ENCODE measurements around the gene PACSIN1.

PACSIN1 gene

GRCh38 chr6:34514593-34515472 is 49.0 kb downstream of the PACSIN1 start:
- DNase-seq (ENCODE audit: low read depth): no peak

DNA sequence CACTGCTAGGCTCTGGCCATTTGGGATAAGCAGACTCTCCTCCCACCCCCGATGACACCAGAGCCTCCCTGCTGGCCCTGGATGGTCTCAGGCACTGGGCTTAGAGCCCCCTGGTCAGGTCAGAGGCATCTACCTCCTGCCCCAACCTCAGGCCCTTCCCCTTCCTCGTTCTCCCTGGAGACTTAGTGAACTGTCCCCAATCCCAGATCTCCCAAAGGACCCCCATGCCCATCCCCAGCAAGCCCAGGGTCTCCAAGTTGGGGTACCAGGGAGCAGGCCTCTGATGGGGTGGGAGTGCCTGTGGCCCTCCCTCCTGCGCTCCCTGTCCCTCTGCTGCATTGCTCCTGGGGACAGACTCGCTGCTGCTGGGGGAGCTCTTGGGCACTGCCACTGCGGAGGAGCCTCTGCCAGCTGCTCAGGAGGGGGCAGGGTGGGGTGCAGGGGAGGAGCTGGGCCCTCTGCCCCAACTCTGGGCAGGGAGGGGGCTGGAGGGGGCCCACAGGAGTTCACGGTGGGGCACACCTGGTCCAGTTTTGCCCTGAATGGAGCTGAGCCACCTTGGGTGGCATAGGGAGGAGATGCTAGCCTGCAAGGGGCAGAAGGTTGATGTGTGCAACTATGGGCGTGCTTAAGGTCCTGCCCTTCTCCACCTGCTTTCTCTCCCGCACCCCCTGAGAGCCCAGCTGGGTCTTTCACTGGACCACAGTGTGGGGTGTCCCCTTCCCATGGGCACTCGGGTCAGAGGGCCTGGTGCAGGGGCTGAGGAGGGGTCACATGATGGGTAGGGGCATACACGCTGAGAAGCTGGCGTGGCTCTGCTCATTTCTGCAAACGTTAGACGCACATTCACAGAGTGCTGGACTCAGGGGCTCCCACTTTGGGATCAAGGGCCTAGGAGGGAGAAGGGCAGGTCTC is 49.9 kb downstream of the PACSIN1 start:
- DNase-seq (ENCODE audit: low read depth): no peak

DNA sequence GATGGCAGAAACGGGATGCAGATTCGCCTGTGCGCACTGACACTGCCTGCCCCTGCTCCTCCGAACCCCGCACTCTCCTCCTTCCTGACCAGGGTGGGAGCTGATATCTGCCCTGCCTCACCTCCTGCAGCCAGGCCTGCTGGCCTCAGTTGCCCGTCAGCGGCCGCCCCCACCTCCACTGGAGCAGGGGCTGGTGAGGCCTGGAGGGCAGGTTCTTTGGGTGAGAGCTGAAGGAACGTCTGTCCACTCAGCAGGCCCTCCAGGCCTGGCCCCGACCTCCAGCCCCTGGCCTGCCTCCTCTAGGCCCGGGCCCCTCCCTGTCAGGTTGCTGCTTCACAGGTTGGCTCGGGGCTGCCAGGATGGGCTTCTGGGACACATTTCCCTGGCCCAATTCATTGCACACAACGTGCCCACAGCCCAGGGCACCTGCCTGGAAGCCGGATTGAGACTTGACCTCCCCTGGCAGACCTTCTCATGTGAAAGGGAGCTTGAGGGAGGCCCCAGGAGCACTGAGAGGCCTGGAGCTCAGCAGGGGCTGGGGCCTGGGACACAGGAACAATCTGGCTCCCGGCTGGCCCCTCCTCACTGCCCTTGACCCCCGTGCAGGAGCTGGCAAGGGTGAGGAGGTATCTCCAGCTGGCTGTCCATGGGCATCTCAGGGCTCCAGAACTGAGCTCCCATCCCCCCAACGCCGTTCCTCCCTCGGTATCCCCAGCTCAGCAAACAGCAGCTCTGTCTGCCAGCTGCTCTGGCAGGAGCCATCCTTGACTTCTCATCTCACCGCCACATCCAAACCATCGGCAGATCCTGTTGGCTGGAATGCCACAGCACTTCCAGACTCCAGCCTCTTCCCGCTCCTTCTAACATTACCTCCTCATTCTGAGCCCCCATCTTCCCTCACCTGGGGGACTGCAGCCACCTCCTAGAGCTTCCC is 50.8 kb downstream of the PACSIN1 start:
- DNase-seq (ENCODE audit: low read depth): no peak

- no peak for DNase-seq (ENCODE audit: low read depth)
Measured at GRCh38 chr6:34517461-34517881, 51.6 kb downstream of the PACSIN1 start.

- DNase-seq (ENCODE audit: low read depth): no peak
Measured at GRCh38 chr6:34517966-34518365, 52.1 kb downstream of the PACSIN1 start.

DNA sequence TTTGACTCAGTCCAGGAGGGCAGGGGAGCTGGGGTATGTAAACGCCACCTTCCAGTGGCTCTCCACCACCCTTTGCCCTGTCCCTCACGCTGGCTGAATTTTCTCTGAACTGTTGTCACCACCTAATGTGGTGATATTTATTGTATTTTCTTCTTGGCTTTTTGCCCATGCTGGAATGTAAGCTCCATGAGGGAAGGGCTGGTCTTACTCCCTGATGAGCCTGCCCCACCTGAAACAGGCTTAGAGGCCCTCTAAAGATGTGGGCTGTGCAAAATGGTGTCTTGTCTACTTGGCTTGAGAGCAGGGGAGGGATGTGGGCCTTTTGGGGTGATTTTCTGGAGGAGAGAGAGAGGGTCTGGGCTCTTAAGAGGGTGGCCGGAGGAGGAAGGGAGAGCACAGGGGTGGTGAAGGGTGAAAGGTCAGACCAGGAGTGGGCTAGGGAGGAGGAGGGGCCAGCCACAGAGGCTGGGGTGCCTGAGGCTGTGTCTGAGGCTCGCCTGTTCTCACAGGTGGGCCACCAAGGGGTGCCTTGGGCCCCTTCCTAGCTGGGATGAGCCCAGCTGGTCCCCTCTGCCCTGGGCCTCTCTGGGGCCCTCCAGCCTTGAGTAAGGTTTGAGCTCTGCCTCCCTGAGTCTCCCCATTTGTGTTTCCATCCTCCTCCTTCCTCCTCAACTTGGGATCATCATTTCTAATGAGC is 52.9 kb downstream of the PACSIN1 start:
- no peak for DNase-seq (ENCODE audit: low read depth)

- no peak for DNase-seq (ENCODE audit: low read depth)
Measured at GRCh38 chr6:34519971-34520644, 54.2 kb downstream of the PACSIN1 start.

GRCh38 chr6:34520645-34521462 is 55.0 kb downstream of the PACSIN1 start:
- DNase-seq (ENCODE audit: low read depth): no peak

DNA sequence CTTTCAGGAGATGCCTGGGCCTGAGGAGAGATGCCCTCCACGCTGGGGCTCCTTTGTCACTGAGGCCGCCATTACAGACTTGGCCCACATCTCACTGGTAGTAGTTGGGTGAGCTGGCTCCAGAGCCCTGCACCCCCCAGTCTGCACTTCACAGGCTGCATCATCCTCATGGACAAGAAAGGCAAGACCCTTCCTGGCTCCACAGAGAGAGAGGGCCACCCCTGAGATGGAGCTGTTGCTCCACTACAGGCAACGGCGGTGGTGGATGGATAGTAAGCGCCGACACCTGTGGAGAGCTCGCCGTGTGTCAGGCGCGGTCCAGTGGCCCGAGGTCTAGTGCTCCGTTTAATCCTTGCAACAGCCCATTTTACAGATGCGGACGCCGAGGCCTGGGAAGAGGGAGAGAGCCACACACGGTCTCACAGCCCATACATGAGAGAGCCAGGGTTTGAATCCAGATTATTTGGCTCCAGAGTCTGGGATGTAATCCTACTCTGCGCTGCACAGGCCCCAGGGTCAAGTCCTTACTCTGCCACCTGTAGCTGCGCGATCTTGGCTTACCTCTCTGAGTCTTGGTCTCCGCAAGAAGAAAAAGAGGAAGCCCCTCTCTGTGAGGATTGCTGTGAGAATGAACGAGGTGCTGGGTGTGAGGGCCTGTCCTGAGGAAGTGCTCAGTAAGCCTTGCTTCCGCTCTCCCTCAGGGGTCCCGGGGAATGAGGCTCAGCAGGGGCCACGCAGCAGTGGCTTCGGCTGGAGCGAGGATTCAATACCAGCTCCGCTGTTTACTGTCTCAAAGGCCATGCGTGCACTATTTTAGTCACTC is 55.8 kb downstream of the PACSIN1 start:
- DNase-seq (ENCODE audit: low read depth): no peak

DNA sequence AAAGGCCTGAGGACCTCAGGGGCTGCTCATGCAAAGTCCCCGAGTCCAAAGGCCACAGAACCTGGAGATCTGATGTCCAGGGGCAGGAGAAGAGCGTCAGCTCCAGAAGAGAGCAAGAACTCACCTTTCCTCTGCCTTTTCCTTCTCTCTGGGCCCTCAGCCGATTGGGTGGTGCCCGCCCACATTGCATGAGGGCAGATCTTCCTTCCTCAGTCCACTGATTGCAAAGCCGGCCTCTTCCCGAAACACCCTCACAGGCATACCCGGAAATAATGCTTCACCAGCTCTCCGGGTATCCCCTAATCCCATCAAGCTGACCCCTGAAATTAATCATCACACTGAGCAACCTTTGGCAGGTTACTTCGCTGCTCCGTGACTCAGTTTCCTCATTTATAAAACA is 56.9 kb downstream of the PACSIN1 start:
- no peak for DNase-seq (ENCODE audit: low read depth)

- DNase-seq (ENCODE audit: low read depth): no peak
Measured at GRCh38 chr6:34523441-34524206, 57.7 kb downstream of the PACSIN1 start.

DNA sequence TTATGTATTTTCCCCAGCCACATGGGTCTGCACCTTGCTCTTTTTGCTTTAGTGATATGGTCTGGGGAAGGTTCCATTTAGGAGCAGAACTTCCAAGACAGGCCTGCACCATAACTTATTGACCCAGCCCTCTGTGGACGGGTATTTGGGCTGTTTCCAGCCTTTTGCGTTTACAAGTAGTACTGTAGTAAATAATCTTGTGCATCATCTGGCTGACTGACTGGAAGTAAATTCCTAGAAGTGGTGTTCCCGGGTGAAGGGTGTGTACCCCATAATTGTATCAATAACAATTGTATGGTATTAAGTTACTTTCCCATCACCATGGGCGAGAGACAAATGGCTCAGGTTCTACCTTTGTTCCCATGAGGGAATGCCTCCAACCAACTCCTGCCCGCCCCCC is 58.6 kb downstream of the PACSIN1 start:
- DNase-seq (ENCODE audit: low read depth): no peak

DNA sequence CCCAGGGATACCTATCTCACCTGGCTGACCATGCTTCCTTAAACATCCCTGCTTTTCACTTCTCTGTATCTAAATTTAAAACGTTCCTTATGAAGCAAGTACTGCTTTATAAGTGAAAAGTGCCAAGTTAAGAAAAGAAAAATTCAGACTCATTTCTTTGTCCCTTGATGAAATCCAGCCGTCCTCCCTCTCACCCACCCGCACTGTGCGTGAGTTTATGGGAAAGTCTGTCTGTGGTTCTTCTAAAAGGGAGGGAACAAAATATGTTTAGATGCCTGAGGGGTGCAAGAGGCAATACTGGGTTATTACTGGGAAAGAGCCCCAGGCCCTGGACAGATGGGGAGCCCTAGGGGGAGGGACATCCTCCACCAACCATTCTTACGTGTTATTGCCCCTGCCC is 59.1 kb downstream of the PACSIN1 start:
- DNase-seq (ENCODE audit: low read depth): no peak

DNA sequence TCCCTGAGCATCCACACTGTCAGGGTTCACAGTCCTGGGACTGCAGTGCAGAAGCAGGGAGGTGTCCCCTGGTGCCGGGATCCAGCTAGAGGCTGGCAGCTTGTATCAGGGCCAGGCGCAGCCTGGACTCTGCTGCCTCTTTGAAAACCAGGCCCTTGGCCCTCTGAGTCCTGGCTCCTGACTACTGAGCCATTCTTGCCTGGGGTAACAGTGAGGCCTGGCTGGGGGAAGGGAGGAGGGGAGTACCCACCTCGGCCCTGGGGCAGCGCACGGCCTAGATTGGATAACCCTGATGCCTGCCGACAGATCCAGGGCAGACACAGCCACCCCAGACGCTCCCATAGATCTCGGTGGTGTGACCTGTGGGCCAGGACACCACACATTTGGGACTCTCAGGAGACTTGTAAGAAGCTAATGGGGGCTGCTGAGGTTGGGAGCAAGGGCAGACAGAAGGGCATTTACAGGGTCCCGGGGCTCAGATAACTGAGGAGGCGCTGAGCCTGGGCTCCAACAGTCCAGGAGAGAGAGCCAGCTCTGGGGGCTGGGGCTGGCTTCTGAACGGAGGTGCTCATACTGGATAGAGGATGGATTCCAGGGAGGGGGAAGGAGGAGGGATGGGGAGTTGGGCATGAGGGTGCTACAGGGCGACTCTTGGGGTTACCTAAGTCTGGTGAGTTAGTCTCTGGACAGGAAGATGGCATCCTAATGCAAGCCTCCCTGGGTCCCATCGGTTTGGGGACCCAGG is 59.7 kb downstream of the PACSIN1 start:
- DNase-seq (ENCODE audit: low read depth): no peak

DNA sequence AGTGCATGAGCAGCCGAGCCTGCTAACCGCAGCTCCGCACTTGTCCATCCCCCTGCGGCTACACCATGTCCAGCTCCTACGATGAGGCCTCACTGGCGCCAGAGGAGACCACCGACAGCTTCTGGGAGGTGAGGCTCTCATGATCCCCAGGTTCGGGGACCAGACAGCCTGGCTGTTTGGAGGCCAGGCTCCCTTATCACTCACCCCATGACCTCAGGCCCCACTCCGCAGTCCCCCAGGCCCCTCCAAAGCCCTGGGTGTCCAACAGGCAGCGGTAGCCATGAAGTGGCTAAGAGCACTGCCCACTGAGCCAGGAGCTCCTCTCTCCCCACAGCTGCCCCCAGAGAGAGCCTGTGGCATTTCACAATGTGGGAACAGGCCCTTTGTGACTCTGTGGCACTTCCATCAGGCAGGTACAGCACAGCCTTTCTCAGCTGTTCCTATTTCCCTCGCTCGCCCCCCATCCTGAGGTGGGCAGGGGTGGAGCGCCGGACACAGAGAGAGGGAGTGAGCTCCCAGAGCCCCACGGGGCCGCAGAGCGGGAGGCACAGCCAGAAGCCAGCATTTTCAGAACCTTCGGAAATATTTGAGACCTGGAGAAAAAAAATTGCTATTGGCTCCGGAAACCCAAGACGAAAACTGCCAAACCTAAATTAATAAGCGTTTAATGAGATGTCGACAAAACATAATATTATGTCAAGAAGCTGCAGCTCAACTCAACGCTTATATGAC is 60.5 kb downstream of the PACSIN1 start:
- DNase-seq (ENCODE audit: low read depth): no peak

GRCh38 chr6:34526992-34527728 is 61.3 kb downstream of the PACSIN1 start:
- peak; percentile 92 for DNase-seq (ENCODE audit: low read depth)

Measured in stimulated activated CD8-positive, alpha-beta memory T cell treated with anti-CD3 and anti-CD28 coated beads, Interleukin-12 subunit alpha, Interleukin-12 subunit beta, amount 100 ng/mL, for 4 hours (primary cell).